ENCODE measurements around the gene CA12. TPM values are rescaled to one million over a fixed set of nuclear protein-coding genes. Genes with fewer than 3 reads are reported as not detected.

Gene CA12
- total and polyA plus RNA-seq, 2 donors (not counting 3 experiments of a cell fraction or from before 2014, with no cell fraction given): 1.1 to 5.9 TPM

GRCh38 chr15:63362196-63362595 is 19.4 kb downstream of the CA12 start:
- no peak overlapping the region for H3K4me2 ChIP-seq (ENCODE audit: insufficient read depth, low read length)
- no peak overlapping the region for H3K27ac ChIP-seq (ENCODE audit: insufficient read depth, low read depth, low read length)
- H3K9me1 ChIP-seq (replicated peaks; ENCODE audit: control insufficient read depth, extremely low read depth, insufficient read depth, low read length): no peaks in the 10 kb centered on the region
- TF ChIP-seq JUN (IDR thresholded peaks at IDR 0.05; ENCODE audit: borderline replicate concordance, insufficient read depth, insufficient read length, low read depth): no peak
- no peaks in the 10 kb centered on the region for H4K20me1 ChIP-seq (replicated peaks; ENCODE audit: control insufficient read depth, extremely low read depth, insufficient read depth, low read length)
- no peak overlapping the region for H2AFZ ChIP-seq (ENCODE audit: low read depth, low read length)
- no peak overlapping the region for H3K4me3 ChIP-seq (replicated peaks in 1 of 3; ENCODE audit: insufficient read depth in 1 of 3, low read depth in 1 of 3, low read length in 3 of 3)
- FAIRE-seq (no peak), DNase-seq (ENCODE audit: low read depth, low spot score) (no peak)
- ChIA-PET POLR2A (no interaction called here), CTCF (interaction anchor here (0.9 to 1.4 kb wide), 6 partner anchors 9 to 41 kb away, joined by 3 to 5 read pairs (median 4); no protein-coding TSS in a partner anchor)
- dilution Hi-C loops (cut with MboI; ENCODE audit: extremely low pct_ligation_motif_present, low sequenced_read_pairs): no loop called here
- H3K9me3 ChIP-seq (replicated peaks; ENCODE audit: control insufficient read depth, insufficient read depth, low read length): no peaks in the 10 kb centered on the region
- BruUV-seq (replicated peaks): no TSS peak
- H3K27me3 ChIP-seq (ENCODE audit: control insufficient read depth in 2 of 2, insufficient read depth in 2 of 2, low read length in 2 of 2): peaks cover 0 to 10% of the 10 kb centered on the region in 2 experiments
- intact Hi-C loops (cut with micrococcal nuclease): no loop called here
- H3K79me2 ChIP-seq (ENCODE audit: control insufficient read depth, insufficient read depth, low read length): no peaks in the 10 kb centered on the region
- H3K4me1 ChIP-seq (ENCODE audit: control insufficient read depth, extremely low read depth, insufficient read depth, low read length): no peaks in the 10 kb centered on the region
- no peak overlapping the region for H3K9ac ChIP-seq (replicated peaks; ENCODE audit: extremely low read depth, insufficient read depth, low read length)
- H3K36me3 ChIP-seq (ENCODE audit: control insufficient read depth in 2 of 2, extremely low read depth in 1 of 2, insufficient read depth in 2 of 2, low read length in 2 of 2): no peaks in the 10 kb centered on the region

GRCh38 chr15:63360170-63360569 is 21.5 kb downstream of the CA12 start:
- Histone ChIP-seq H3K27ac (ENCODE audit: insufficient read depth, low read depth, low read length) (no peak overlapping the region), H2AFZ (ENCODE audit: low read depth, low read length) (no peak overlapping the region), H4K20me1 (replicated peaks; ENCODE audit: control insufficient read depth, extremely low read depth, insufficient read depth, low read length) (no peaks in the 10 kb centered on the region), H3K9ac (replicated peaks; ENCODE audit: extremely low read depth, insufficient read depth, low read length) (no peak overlapping the region), H3K27me3 (ENCODE audit: control insufficient read depth in 2 of 2, insufficient read depth in 2 of 2, low read length in 2 of 2) (peaks cover 0 to 10% of the 10 kb centered on the region in 2 experiments), H3K9me3 (replicated peaks; ENCODE audit: control insufficient read depth, insufficient read depth, low read length) (no peaks in the 10 kb centered on the region), H3K9me1 (replicated peaks; ENCODE audit: control insufficient read depth, extremely low read depth, insufficient read depth, low read length) (no peaks in the 10 kb centered on the region), H3K4me1 (ENCODE audit: control insufficient read depth, extremely low read depth, insufficient read depth, low read length) (no peaks in the 10 kb centered on the region), H3K36me3 (ENCODE audit: control insufficient read depth in 2 of 2, extremely low read depth in 1 of 2, insufficient read depth in 2 of 2, low read length in 2 of 2) (no peaks in the 10 kb centered on the region), H3K4me2 (ENCODE audit: insufficient read depth, low read length) (no peak overlapping the region), H3K4me3 (replicated peaks in 1 of 3; ENCODE audit: insufficient read depth in 1 of 3, low read depth in 1 of 3, low read length in 3 of 3) (no peak overlapping the region), H3K79me2 (ENCODE audit: control insufficient read depth, insufficient read depth, low read length) (no peaks in the 10 kb centered on the region)
- intact Hi-C loops (cut with micrococcal nuclease) (no loop called here), dilution Hi-C loops (cut with MboI; ENCODE audit: extremely low pct_ligation_motif_present, low sequenced_read_pairs) (no loop called here)
- TF ChIP-seq FOS (IDR thresholded peaks at IDR 0.05; ENCODE audit: borderline replicate concordance, insufficient read depth, low read length) (no peak), POLR2AphosphoS5 (IDR thresholded peaks at IDR 0.05; ENCODE audit: insufficient read depth, low read depth, low read length) (no peak), GATA2 (IDR thresholded peaks at IDR 0.05; ENCODE audit: insufficient read depth, insufficient read length, low read depth, low read length) (no peak), MAX (IDR thresholded peaks at IDR 0.05; ENCODE audit: insufficient read depth, insufficient read length) (no peak), EZH2 (IDR thresholded peaks at IDR 0.05; ENCODE audit: borderline replicate concordance, low read depth, low read length, severe bottlenecking) (no peak), JUN (IDR thresholded peaks at IDR 0.05; ENCODE audit: borderline replicate concordance, insufficient read depth, insufficient read length, low read depth) (no peak), POLR2A (IDR thresholded peaks at IDR 0.05; ENCODE audit: low read depth, low read length) (no peak)
- TF ChIP-seq, protein P1, sequence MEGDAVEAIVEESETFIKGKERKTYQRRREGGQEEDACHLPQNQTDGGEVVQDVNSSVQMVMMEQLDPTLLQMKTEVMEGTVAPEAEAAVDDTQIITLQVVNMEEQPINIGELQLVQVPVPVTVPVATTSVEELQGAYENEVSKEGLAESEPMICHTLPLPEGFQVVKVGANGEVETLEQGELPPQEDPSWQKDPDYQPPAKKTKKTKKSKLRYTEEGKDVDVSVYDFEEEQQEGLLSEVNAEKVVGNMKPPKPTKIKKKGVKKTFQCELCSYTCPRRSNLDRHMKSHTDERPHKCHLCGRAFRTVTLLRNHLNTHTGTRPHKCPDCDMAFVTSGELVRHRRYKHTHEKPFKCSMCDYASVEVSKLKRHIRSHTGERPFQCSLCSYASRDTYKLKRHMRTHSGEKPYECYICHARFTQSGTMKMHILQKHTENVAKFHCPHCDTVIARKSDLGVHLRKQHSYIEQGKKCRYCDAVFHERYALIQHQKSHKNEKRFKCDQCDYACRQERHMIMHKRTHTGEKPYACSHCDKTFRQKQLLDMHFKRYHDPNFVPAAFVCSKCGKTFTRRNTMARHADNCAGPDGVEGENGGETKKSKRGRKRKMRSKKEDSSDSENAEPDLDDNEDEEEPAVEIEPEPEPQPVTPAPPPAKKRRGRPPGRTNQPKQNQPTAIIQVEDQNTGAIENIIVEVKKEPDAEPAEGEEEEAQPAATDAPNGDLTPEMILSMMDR (IDR thresholded peaks at IDR 0.05; ENCODE audit: extremely low read depth in 1 of 2, insufficient read depth in 1 of 2, low read depth in 1 of 2, low read length in 2 of 2): no peak
- POLR2A ChIA-PET: no interaction called here
- CTCF ChIA-PET: interaction anchor here (1.0 kb wide), 1 partner anchor 21 kb away, joined by 3 read pairs; no protein-coding TSS in a partner anchor
- BruUV-seq (replicated peaks): no TSS peak
- no peak for FAIRE-seq
- no peak for DNase-seq (ENCODE audit: low read depth, low spot score)

All from endothelial cell of umbilical vein (primary cell).